GM12865 (cell line): ENCODE measurements around the gene JAGN1.
"Not testable (repeated sequence)": the region's sequence is repeated elsewhere in the genome, so short reads cannot be mapped to it uniquely, and the experiment has no call there.

ENCODE experiments used
- DNase-seq: peaks from one replicate; pipeline ENCODE4 v3.0.0; 2010; ENCODE audit warnings: low read depth
- H3K4me3 ChIP-seq: 2 replicates; pipeline ENCODE4 v1.5.1; 2011; ENCODE audit warnings: mild to moderate bottlenecking, low read depth, low read length, control low read depth
- TF ChIP-seq, protein P1 (sequence below): IDR thresholded peaks from 2 replicates; pipeline ENCODE4 v1.5.1; 2011; ENCODE audit warnings: low read length, control low read depth, low read depth, inconsistent platforms; ENCODE audit not compliant: insufficient read depth; ENCODE audit errors: missing control alignments

Gene JAGN1

DNA sequence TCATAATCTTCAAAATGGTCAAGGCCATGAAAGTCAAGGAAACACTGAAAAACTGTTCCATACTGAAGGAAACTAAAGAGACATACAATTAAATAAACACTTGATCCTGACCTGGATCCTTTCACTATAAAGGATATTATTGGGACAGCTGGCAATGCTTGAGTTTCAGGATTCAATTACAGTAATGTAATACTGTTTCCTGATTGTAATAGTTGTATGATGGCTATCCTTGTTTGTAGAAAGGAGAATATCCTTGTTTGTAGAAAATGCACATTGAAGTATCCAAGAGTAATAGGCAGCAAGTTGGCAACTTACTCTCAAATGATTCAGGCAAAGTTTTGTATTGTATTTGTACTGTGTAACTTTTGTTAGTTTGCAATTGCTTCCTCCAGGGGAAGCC, 15.0 kb upstream of the JAGN1 start:
- DNase-seq, result no peak
- H3K4me3 ChIP-seq, result no peak overlapping the region
- TF ChIP-seq, protein P1, sequence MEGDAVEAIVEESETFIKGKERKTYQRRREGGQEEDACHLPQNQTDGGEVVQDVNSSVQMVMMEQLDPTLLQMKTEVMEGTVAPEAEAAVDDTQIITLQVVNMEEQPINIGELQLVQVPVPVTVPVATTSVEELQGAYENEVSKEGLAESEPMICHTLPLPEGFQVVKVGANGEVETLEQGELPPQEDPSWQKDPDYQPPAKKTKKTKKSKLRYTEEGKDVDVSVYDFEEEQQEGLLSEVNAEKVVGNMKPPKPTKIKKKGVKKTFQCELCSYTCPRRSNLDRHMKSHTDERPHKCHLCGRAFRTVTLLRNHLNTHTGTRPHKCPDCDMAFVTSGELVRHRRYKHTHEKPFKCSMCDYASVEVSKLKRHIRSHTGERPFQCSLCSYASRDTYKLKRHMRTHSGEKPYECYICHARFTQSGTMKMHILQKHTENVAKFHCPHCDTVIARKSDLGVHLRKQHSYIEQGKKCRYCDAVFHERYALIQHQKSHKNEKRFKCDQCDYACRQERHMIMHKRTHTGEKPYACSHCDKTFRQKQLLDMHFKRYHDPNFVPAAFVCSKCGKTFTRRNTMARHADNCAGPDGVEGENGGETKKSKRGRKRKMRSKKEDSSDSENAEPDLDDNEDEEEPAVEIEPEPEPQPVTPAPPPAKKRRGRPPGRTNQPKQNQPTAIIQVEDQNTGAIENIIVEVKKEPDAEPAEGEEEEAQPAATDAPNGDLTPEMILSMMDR, result no peak

DNA sequence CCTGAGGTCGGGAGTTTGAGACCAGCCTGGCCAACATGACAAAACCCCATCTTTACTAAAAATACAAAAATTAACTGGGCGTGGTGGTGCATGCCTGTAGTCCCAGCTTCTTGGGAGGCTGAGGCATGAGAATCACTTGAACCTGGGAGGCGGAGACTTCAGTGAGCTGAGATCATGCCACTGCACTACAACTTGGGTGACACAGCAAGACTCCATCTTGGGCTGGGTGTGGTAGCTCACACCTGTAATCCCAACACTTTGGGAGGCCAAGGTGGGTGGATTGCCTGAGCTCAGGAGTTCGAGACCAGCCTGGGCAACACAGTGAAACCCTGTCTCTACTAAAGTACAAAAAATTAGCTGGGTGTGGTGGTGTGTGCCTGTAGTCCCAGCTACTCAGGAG, 14.2 kb upstream of the JAGN1 start:
- not testable (repeated sequence) for DNase-seq

DNA sequence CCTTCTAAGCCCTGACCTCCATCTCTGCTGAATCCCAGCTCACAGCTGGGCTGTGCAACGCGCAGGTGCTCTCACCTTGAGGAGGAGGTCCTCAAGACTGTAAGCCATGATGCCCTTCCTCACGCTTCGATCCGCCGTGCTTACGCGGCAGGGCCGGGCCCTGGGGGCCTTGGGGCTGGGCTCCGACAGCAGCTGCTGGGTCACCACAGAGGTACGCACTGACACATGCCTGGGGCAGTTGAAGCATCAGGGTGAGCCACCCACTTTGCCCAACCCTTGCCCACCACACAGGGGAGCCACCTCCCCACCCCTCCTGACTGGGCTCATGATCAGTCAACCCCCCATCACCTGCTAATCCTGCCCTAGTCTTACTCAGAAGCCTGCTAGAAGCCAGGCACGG, 13.4 kb upstream of the JAGN1 start:
- H3K4me3 ChIP-seq, result no peak overlapping the region
- DNase-seq, result no peak
- TF ChIP-seq, protein P1, result no peak

More for the DNA sequence above, 14.2 kb upstream of the JAGN1 start:
- not testable (repeated sequence) for H3K4me3 ChIP-seq

DNA sequence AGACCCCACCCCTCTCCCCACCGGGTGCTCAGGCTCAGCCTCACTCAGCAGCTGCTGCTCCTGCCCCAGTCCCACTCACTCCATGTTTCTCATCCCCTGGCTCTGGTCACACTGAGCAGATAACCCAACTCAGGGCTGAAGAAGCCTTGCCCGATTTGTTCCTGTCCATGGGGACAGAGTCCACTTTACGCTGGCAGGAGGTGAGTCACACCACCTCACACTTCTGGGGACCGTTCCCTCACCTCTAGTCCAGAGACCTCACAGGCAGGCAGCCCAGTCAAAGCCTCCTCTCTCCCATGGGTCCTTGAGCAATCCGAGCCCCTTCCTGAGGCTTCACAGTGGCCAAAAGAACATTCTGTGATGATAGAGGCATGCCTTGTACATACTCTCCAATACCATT, 11.7 kb upstream of the JAGN1 start:
- no peak overlapping the region for H3K4me3 ChIP-seq
- no peak for DNase-seq

DNA sequence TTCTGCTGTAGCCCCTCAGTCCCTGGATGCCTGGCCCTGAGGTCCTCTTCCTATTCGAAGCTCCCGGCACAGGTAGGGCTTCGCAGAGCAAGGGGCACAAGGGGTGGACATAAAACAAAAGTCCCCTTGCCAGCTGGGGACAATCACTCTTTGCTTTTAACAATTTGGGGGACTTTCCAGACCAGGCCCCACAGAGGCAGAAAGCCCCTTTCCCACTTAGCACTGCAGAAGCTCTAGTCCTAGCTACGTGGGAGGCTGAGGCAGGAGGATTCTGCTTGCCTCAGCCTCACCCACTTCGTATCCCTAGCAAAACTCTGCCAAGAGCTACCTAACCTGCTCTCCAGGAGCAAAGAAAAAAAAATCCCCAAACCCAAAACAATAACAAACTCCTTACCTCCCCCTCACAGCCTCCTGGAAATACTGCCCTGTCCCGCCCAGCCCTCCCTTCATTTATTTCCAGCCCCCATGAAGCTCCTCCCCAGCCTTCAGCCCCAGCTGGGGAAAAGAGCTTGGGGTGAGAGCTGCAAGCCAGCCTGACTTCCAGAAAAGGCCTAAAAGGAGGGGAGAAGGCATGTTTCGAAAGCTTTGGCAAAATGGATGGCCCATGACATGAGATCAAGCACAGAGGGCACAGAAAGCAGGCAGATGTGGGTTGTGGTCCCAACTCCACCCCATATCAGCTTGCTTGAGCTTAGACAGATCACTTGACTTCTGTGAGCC, 10.4 kb upstream of the JAGN1 start, which contains the start of gene CIDEC:
Gene CIDEC (minus strand): TSS at position 424 of the 720 bp plus-strand sequence. CDS start 1,767 bp downstream, outside the sequence.
- DNase-seq, result peak; percentile 41
- no peak within 1 kb of the TSS for H3K4me3 ChIP-seq
- TF ChIP-seq, protein P1, result no peak

More for the DNA sequence above, 11.7 kb upstream of the JAGN1 start:
- TF ChIP-seq, protein P1, result no peak

DNA sequence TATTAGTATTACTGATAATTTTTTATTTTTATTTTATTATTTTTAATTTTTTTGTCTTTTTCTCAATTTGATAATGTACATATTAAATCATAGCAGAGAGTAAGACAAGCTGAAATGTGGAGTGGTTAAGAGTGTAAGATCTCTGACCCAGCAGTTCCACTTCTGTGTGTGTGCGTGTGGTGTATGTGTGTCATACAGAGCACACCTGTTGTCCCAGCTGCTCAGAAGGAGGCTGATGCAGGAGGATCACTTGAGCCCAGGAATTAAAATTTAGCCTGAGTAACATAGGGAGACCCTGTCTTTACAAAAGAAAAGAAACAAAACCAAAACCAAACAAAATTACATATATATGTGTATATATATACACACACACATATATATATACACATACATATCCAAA, 9.0 kb upstream of the JAGN1 start:
- DNase-seq, result no peak
- TF ChIP-seq, protein P1, result no peak
- H3K4me3 ChIP-seq, result no peak overlapping the region

DNA sequence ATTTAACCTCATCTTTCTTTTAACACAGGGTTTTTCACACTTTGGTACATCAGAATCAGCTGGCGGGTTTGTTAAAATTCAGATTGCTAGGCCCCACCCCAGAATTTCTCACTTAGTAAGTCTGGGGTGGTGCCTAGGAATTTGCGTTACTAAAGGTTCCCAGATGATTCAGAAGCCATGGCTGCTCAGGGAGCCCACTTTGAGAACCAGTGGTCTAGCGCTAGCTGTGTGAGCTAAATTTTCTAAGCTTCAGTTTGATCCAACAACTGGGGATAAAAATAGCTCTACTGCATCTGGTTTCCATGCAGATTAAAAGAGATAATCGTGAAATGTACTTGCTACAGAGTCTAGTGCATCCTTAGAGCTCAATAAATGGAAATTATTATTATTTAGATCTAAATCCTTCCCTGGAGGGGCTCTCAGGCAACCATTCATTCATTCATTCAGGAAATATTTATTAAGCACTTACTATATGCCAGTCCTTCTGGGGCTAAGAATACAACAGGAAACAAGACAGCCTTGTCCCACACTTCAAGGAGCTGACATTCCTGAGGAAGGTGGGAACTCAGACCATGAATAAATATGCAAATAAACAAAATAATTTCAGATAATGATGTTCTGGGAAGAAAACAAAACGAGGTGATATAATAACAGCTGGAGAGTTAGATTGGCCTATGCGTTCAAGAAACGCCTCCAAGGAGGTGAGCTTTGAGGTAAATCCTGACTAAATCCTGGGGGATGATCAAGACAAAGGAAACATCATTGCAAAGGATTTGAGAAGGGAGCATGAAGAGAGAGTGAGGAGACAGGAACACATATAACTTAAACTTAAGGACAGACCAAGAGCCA, 6.5 kb upstream of the JAGN1 start:
- DNase-seq, result no peak
- TF ChIP-seq, protein P1, result no peak
- no peak overlapping the region for H3K4me3 ChIP-seq
